Left ventricle myocardium superior (tissue), 1 donor: ENCODE results near the gene PCAT7. TPM values are rescaled to one million over a fixed set of nuclear protein-coding genes. Genes with fewer than 3 reads are reported as not detected.
A peak's percentile ranks its signal among the peaks of the same experiment; 100 is the strongest.

Experiments used
- ATAC-seq: fragments of 200-7000 bp; cut with Tn5 transposase; one replicate; pipeline ENCODE4 v1.9.1; 2020; ENCODE audit warnings: mild to moderate bottlenecking, moderate library complexity
- DNase-seq: peaks from one replicate; pipeline ENCODE4 v3.0.0-alpha.2; 2020
- intact Hi-C: fragments of 100-400 bp; cut with micrococcal nuclease; formaldehyde crosslinking; loops from one replicate; pipeline ENCODE4 v1.11.0; 2022
- total RNA-seq: library from RNA; stranded (reverse); fragmentation: NEBNext Ultra II Directional; extraction: Animal tissue kit (Norgen Biotek cat#: 25700); gene quantifications from one replicate; pipeline ENCODE4 v1.2.1, GENCODE V29; 2021
- donor health status: DM: no; HTN: yes; CAD: no; lungs with severe emphysema.

The PCAT7 gene
- total RNA-seq, 1 donor from 2014 or later, result not detected

GRCh38 chr9:94599102-94599501 is 44.2 kb downstream of the PCAT7 start:
- intact Hi-C loops, result no loop called here
- DNase-seq (no peak), ATAC-seq (no peak)

GRCh38 chr9:94600258-94600657 is 45.4 kb downstream of the PCAT7 start:
- intact Hi-C loops, result no loop called here
- ATAC-seq (no peak), DNase-seq (no peak)

GRCh38 chr9:94600715-94601114 is 45.8 kb downstream of the PCAT7 start:
- DNase-seq, result no peak
- intact Hi-C loops, result no loop called here

GRCh38 chr9:94602666-94603065 is 47.8 kb downstream of the PCAT7 start:
- intact Hi-C loops, result no loop called here
- DNase-seq (no peak), ATAC-seq (no peak)

More at GRCh38 chr9:94600715-94601114, 45.8 kb downstream of the PCAT7 start:
- ATAC-seq, result no peak

GRCh38 chr9:94603259-94604160 is 48.6 kb downstream of the PCAT7 start:
- peak; percentile 90 for ATAC-seq
- DNase-seq, result peak; percentile 68
- intact Hi-C loops, result no loop called here

GRCh38 chr9:94606646-94607422 is 52.0 kb downstream of the PCAT7 start:
- intact Hi-C loops, result no loop called here
- no peak for ATAC-seq

GRCh38 chr9:94607423-94607691 is 52.5 kb downstream of the PCAT7 start:
- intact Hi-C loops, result no loop called here
- ATAC-seq (no peak), DNase-seq (no peak)

More at GRCh38 chr9:94606646-94607422, 52.0 kb downstream of the PCAT7 start:
- DNase-seq, result no peak

GRCh38 chr9:94610181-94610606 is 55.3 kb downstream of the PCAT7 start:
- ATAC-seq, result peak; percentile 43
- DNase-seq, result no peak
- intact Hi-C loops, result no loop called here

- DNase-seq (no peak), ATAC-seq (no peak)
- intact Hi-C loops, result no loop called here
Observed at GRCh38 chr9:94611638-94612068, 56.8 kb downstream of the PCAT7 start.

GRCh38 chr9:94612071-94612470 is 57.2 kb downstream of the PCAT7 start:
- intact Hi-C loops, result no loop called here
- DNase-seq (no peak), ATAC-seq (no peak)

- no peak for DNase-seq
- intact Hi-C loops, result no loop called here
- ATAC-seq, result no peak
Observed at GRCh38 chr9:94613003-94613402, 58.1 kb downstream of the PCAT7 start.

- intact Hi-C loops, result no loop called here
- ATAC-seq (no peak), DNase-seq (no peak)
Observed at GRCh38 chr9:94619026-94619425, 64.1 kb downstream of the PCAT7 start.

Other genes with a start within 250 kb of the PCAT7 start
- not detected for gene NUTM2F, start 226.4 kb upstream of the PCAT7 start, total RNA-seq
- gene FBP2, start 38.7 kb downstream of the PCAT7 start, total RNA-seq, result not detected
- gene FBP1, start 84.4 kb downstream of the PCAT7 start, total RNA-seq, result 1.3 TPM
- gene AOPEP, start 171.6 kb downstream of the PCAT7 start, total RNA-seq, result 161 TPM